IMR-90 (cell line): ENCODE measurements around the gene COL5A3. TPM values are rescaled to one million over a fixed set of nuclear protein-coding genes. Genes with fewer than 3 reads are reported as not detected.
A peak's percentile ranks its signal among the peaks of the same experiment; 100 is the strongest.

ENCODE experiments used
- ATAC-seq: fragments of 200-7000 bp; cut with Tn5 transposase; 2 replicates; pipeline ENCODE4 v1.9.1; 2020; ENCODE audit warnings: low read depth, mild to moderate bottlenecking, moderate library complexity
- BruUV-seq: library from RNA; stranded (reverse); fragments of 400-500 nt; replicated peaks from 2 replicates; lab custom pipeline; 2021; lab: Mats Ljungman, UMichigan
- CTCF ChIA-PET: fragments of 300-600 bp; formaldehyde crosslinking; extraction: SDS; loops from one replicate; lab custom pipeline; 2021; ENCODE audit warnings: antibody characterized with exemption; lab: Yijun Ruan, JAX
- POLR2A ChIA-PET: fragments of 300-600 bp; sonication (Branson Sonifier 250); formaldehyde crosslinking; loops from one replicate; lab custom pipeline; 2022; ENCODE audit warnings: antibody characterized with exemption; ENCODE audit not compliant: unreplicated experiment; lab: Charles Lee
- DNase-seq: peaks from one replicate; pipeline ENCODE4 v3.0.0; 2013
- H2AFZ ChIP-seq: replicated peaks from 2 replicates; pipeline ENCODE3; 2013; ENCODE audit warnings: low read length, mild to moderate bottlenecking; ENCODE audit not compliant: poor library complexity
- H2AK5ac ChIP-seq: 2 replicates; pipeline ENCODE4 v1.6.1; 2013; ENCODE audit warnings: low read depth, low read length, inconsistent platforms
- H2AK9ac ChIP-seq: replicated peaks from 2 replicates; pipeline ENCODE3; 2013; ENCODE audit warnings: mild to moderate bottlenecking, low read depth, low read length, moderate library complexity; ENCODE audit not compliant: poor library complexity
- H2BK120ac ChIP-seq: 2 replicates; pipeline ENCODE4 v1.6.1; 2013; ENCODE audit warnings: low read depth, low read length, inconsistent platforms
- H2BK15ac ChIP-seq: 3 replicates; pipeline ENCODE4 v1.6.1; 2013; ENCODE audit warnings: low read depth, low read length, inconsistent platforms
- H2BK20ac ChIP-seq: 2 replicates; pipeline ENCODE4 v1.6.1; 2013; ENCODE audit warnings: low read depth, mild to moderate bottlenecking, inconsistent platforms, low read length, moderate library complexity
- H2BK5ac ChIP-seq: 2 replicates; pipeline ENCODE4 v1.6.1; 2013; ENCODE audit warnings: mild to moderate bottlenecking, low read depth, low read length, inconsistent platforms; ENCODE audit not compliant: poor library complexity, severe bottlenecking
- H3K14ac ChIP-seq: replicated peaks from 2 replicates; pipeline ENCODE4 v1.6.1; 2013; ENCODE audit warnings: low read depth, low read length, inconsistent platforms
- H3K18ac ChIP-seq: 2 replicates; pipeline ENCODE4 v1.6.1; 2013; ENCODE audit warnings: low read depth, low read length, control low read depth
- H3K23ac ChIP-seq: 2 replicates; pipeline ENCODE4 v1.6.1; 2013; ENCODE audit warnings: low read depth, low read length, inconsistent platforms
- H3K27ac ChIP-seq: 2 replicates; pipeline ENCODE4 v1.5.1; 2013; ENCODE audit warnings: mild to moderate bottlenecking, control low read depth, low read length; ENCODE audit not compliant: insufficient read depth
- H3K27me3 ChIP-seq: 2 replicates; pipeline ENCODE4 v1.6.1; 2013; ENCODE audit warnings: low read length; ENCODE audit not compliant: control insufficient read depth, insufficient read depth
- H3K36me3 ChIP-seq: 2 replicates; pipeline ENCODE4 v1.6.1; 2013; ENCODE audit warnings: low read length, mixed read lengths; ENCODE audit not compliant: control insufficient read depth, insufficient read depth
- H3K4ac ChIP-seq: 2 replicates; pipeline ENCODE4 v1.6.1; 2013; ENCODE audit warnings: low read depth, low read length, inconsistent platforms
- H3K4me1 ChIP-seq: 2 replicates; pipeline ENCODE4 v1.6.1; 2013; ENCODE audit warnings: low read length, mixed read lengths; ENCODE audit not compliant: control insufficient read depth, insufficient read depth
- H3K4me2 ChIP-seq: 2 replicates; pipeline ENCODE4 v1.6.1; 2013; ENCODE audit warnings: low read depth, mild to moderate bottlenecking, control low read depth, low read length, moderate library complexity
- H3K4me3 ChIP-seq: 2 replicates; pipeline ENCODE4 v1.5.1; 2013; ENCODE audit warnings: low read depth, mild to moderate bottlenecking, control low read depth, low read length, moderate library complexity; ENCODE audit not compliant: insufficient read depth
- H3K56ac ChIP-seq: 2 replicates; pipeline ENCODE4 v1.6.1; 2013; ENCODE audit warnings: low read length, inconsistent platforms; ENCODE audit not compliant: insufficient read depth; ENCODE audit errors: extremely low read depth
- H3K79me1 ChIP-seq, 2 experiments: 2 replicates each; pipeline ENCODE4 v1.6.1; 2013; ENCODE audit warnings: low read length in 2 of 2, inconsistent platforms in 1 of 2, low read depth in 1 of 2
- H3K9ac ChIP-seq: 2 replicates; pipeline ENCODE4 v1.6.1; 2013; ENCODE audit warnings: low read depth, low read length, control low read depth
- H3K9me1 ChIP-seq: 2 replicates; pipeline ENCODE4 v1.6.1; 2013; ENCODE audit warnings: low read length, inconsistent platforms; ENCODE audit not compliant: insufficient read depth
- H3K9me3 ChIP-seq: 2 replicates; pipeline ENCODE4 v1.6.1; 2013; ENCODE audit warnings: low read length; ENCODE audit not compliant: control insufficient read depth, insufficient read depth
- H4K20me1 ChIP-seq: 2 replicates; pipeline ENCODE4 v1.6.1; 2013; ENCODE audit warnings: low read length, inconsistent platforms; ENCODE audit not compliant: insufficient read depth
- H4K5ac ChIP-seq: 2 replicates; pipeline ENCODE4 v1.6.1; 2013; ENCODE audit warnings: mild to moderate bottlenecking, low read depth, low read length, control low read depth
- H4K8ac ChIP-seq, 2 experiments: 2 replicates each; pipeline ENCODE4 v1.6.1; 2013; ENCODE audit warnings: low read depth in 2 of 2, low read length in 2 of 2, control low read depth in 1 of 2, inconsistent platforms in 1 of 2
- H4K91ac ChIP-seq: 2 replicates; pipeline ENCODE4 v1.6.1; 2013; ENCODE audit warnings: low read depth, low read length, inconsistent platforms; ENCODE audit not compliant: insufficient read depth
- BHLHE40 ChIP-seq: fragments of 150-350 bp; IDR thresholded peaks from 2 replicates; pipeline ENCODE4 v1.6.1; 2016; ENCODE audit warnings: mild to moderate bottlenecking, low read depth, low read length
- CEBPB ChIP-seq: IDR thresholded peaks from 2 replicates; pipeline ENCODE4 v1.6.1; 2012; ENCODE audit warnings: low read depth, low read length, improper control_type of control experiment
- CHD1 ChIP-seq: IDR thresholded peaks from 2 replicates; pipeline ENCODE4 v1.6.1; 2012; ENCODE audit warnings: low read depth, low read length, improper control_type of control experiment
- CTCF ChIP-seq: conservative IDR thresholded peaks from 2 replicates; pipeline ENCODE4 v1.5.1; 2012; ENCODE audit warnings: mild to moderate bottlenecking, low read depth, low read length, improper control_type of control experiment
- FOS ChIP-seq: fragments of 150-350 bp; IDR thresholded peaks from 2 replicates; pipeline ENCODE4 v1.6.1; 2016; ENCODE audit warnings: low read depth, low read length
- MAFK ChIP-seq: IDR thresholded peaks from 2 replicates; pipeline ENCODE4 v1.6.1; 2012; ENCODE audit warnings: low read depth, low read length, improper control_type of control experiment
- MAZ ChIP-seq: IDR thresholded peaks from 2 replicates; pipeline ENCODE4 v1.6.1; 2012; ENCODE audit warnings: low read depth, mild to moderate bottlenecking, low read length, improper control_type of control experiment, moderate library complexity, borderline replicate concordance
- MXI1 ChIP-seq: IDR thresholded peaks from 2 replicates; pipeline ENCODE4 v1.6.1; 2012; ENCODE audit warnings: low read depth, mild to moderate bottlenecking, low read length, moderate library complexity, borderline replicate concordance
- NFE2L2 ChIP-seq: fragments of 150-350 bp; IDR thresholded peaks from 2 replicates; pipeline ENCODE4 v1.6.1; 2016; ENCODE audit warnings: low read depth, mild to moderate bottlenecking, low read length
- POLR2A ChIP-seq: IDR thresholded peaks from 2 replicates; pipeline ENCODE4 v1.6.1; 2012; ENCODE audit warnings: mild to moderate bottlenecking, low read depth, low read length
- RAD21 ChIP-seq: IDR thresholded peaks from 2 replicates; pipeline ENCODE4 v1.6.1; 2012; ENCODE audit warnings: low read length, improper control_type of control experiment
- RCOR1 ChIP-seq: IDR thresholded peaks from 2 replicates; pipeline ENCODE4 v1.6.1; 2012; ENCODE audit warnings: mild to moderate bottlenecking, low read length, improper control_type of control experiment; ENCODE audit not compliant: insufficient replicate concordance
- SMC3 ChIP-seq: fragments of 150-350 bp; IDR thresholded peaks from 2 replicates; pipeline ENCODE4 v1.6.1; 2016; ENCODE audit warnings: low read depth, mild to moderate bottlenecking, antibody characterized with exemption, low read length, moderate library complexity
- WGBS, 2 experiments: methylation state at CpG; one replicate each; pipeline versions ENCODE4 v1.1.5 to v1.1.7; 2013; ENCODE audit warnings: missing lambda C conversion rate in 2 of 2; ENCODE audit not compliant: insufficient read length in 1 of 2; ENCODE audit errors: extremely low coverage in 2 of 2; 5-methylcytosine and 5-hydroxymethylcytosine counted together
- dilution Hi-C: fragments of 300-500 bp; cut with HindIII; formaldehyde crosslinking; loops from one replicate; pipeline ENCODE4 v1.14.3; 2018; ENCODE audit warnings: low sequenced_read_pairs; ENCODE audit not compliant: unreplicated experiment
- in situ Hi-C: fragments of 300-500 bp; cut with MboI; formaldehyde crosslinking; loops from 3 replicates; pipeline ENCODE4 v1.14.3; 2019; ENCODE audit warnings: low sequenced_read_pairs, inconsistent platforms, mixed read lengths
- intact Hi-C: fragments of 100-400 bp; cut with micrococcal nuclease; formaldehyde crosslinking; loops from 2 replicates; pipeline ENCODE4 v1.10.0; 2022
- polyA plus RNA-seq, 3 experiments: library from polyadenylated mRNA; depleted of rRNA; stranded (reverse); fragments of >200 nt; gene quantifications; 2 replicates each; pipeline ENCODE4 v1.2.3, GENCODE V29; 2012; ENCODE audit warnings: low replicate concordance in 1 of 3
- total RNA-seq: library from RNA; depleted of rRNA; stranded (reverse); fragments of >200 nt; gene quantifications from 2 replicates; pipeline ENCODE4 v1.2.3, GENCODE V29; 2012
- TF ChIP-seq, protein P1 (sequence below): fragments of 150-350 bp; IDR thresholded peaks from 2 replicates; pipeline ENCODE4 v1.6.1; 2016; ENCODE audit warnings: low read depth, mild to moderate bottlenecking, low read length, moderate library complexity, borderline replicate concordance

COL5A3 gene
- total and polyA plus RNA-seq, 2 of the 4 experiments (the other 2 are of a cell fraction) = 0.54 to 1.5 TPM

GRCh38 chr19:10004617-10005016, 5.7 kb downstream of the COL5A3 start:
- Histone ChIP-seq H2BK15ac (no peak overlapping the region), H4K8ac (no peak overlapping the region), H4K91ac (0 out of 2 replicates have a peak overlapping the region, but pooled peaks have one; percentile 9), H3K4me2 (no peak overlapping the region), H3K23ac (no peak overlapping the region), H3K9me3 (no peaks in the 10 kb centered on the region), H3K27me3 (no peaks in the 10 kb centered on the region), H2BK5ac (no peak overlapping the region), H3K14ac (no peak overlapping the region), H3K79me1 (peaks cover 0 to 5% of the 10 kb centered on the region in 2 experiments; a peak in 3 of 4 replicates), H3K36me3 (peaks cover 4% of the 10 kb centered on the region), H3K56ac (no peak overlapping the region), H3K4me1 (peaks cover 11% of the 10 kb centered on the region), H3K18ac (no peak overlapping the region), H2BK120ac (no peak overlapping the region), H3K4ac (no peak overlapping the region), H3K4me3 (no peak overlapping the region), H2AK9ac (no peak overlapping the region), H4K20me1 (peaks cover 10% of the 10 kb centered on the region), H2AK5ac (no peak overlapping the region), H2AFZ (no peak overlapping the region), H3K27ac (no peak overlapping the region), H4K5ac (no peak overlapping the region), H3K9me1 (peaks cover 19% of the 10 kb centered on the region), H2BK20ac (no peak overlapping the region), H3K9ac (no peak overlapping the region)
- in situ Hi-C loops = loop anchor here (5.0 kb wide), 1 partner anchor 67 kb away; the partner anchor contains the start of gene OLFM2
- intact Hi-C loops = no loop called here
- ATAC-seq = no peak
- CTCF ChIA-PET = no interaction called here
- dilution Hi-C loops = no loop called here
- POLR2A ChIA-PET = no interaction called here
- DNase-seq = no peak
- TF ChIP-seq CTCF = no peak
- TF ChIP-seq POLR2A = no peak
- TF ChIP-seq FOS = no peak
- no peak for TF ChIP-seq NFE2L2
- no peak for TF ChIP-seq CEBPB
- TF ChIP-seq CHD1 = no peak
- no peak for TF ChIP-seq BHLHE40
- TF ChIP-seq, protein P1, sequence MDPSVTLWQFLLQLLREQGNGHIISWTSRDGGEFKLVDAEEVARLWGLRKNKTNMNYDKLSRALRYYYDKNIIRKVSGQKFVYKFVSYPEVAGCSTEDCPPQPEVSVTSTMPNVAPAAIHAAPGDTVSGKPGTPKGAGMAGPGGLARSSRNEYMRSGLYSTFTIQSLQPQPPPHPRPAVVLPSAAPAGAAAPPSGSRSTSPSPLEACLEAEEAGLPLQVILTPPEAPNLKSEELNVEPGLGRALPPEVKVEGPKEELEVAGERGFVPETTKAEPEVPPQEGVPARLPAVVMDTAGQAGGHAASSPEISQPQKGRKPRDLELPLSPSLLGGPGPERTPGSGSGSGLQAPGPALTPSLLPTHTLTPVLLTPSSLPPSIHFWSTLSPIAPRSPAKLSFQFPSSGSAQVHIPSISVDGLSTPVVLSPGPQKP = no peak
- TF ChIP-seq MXI1 = no peak
- TF ChIP-seq RCOR1 = no peak
- no peak for TF ChIP-seq SMC3
- no peak for TF ChIP-seq MAZ
- TF ChIP-seq MAFK = no peak
- no peak for TF ChIP-seq RAD21
- no TSS peak for BruUV-seq
- WGBS, 2 experiments = 95% methylated on average over 3 of the region's 9 CpGs; no CpG with 5 or more reads in 1 of the 2 experiments
